Body of pancreas (tissue), 4 donors: Measurements from ENCODE around the gene ADGRF3.

Source experiments
- CTCF ChIP-seq, 7 experiments: fragments of 450-650 bp in 4 of 7; fragments of 200-600 bp in 3 of 7; sonication (generic) in 3 of 7; IDR thresholded peaks; one replicate each; pipeline ENCODE4 v1.5.1; 2016 to 2019; ENCODE audit warnings: antibody characterized with exemption in 7 of 7
- POLR2A ChIP-seq, 3 donors: fragments of 450-650 bp; IDR thresholded peaks; one replicate each; pipeline ENCODE4 v1.6.1; 2016; ENCODE audit warnings: antibody characterized with exemption in 3 of 3, mild to moderate bottlenecking in 2 of 3

- TF ChIP-seq CTCF (IDR thresholded peaks at IDR 0.05) (no peak), POLR2A (IDR thresholded peaks at IDR 0.05) (no peak)
These were observed 29.7 kb downstream of the ADGRF3 start for GRCh38 chr2:26316845-26317244.
